K562 (cell line): ENCODE data around the gene ROM1. TPM values are rescaled to one million over a fixed set of nuclear protein-coding genes. Genes with fewer than 3 reads are reported as not detected.

Experiments
- C11orf30 ChIP-seq: fragments of 450-650 bp; IDR thresholded peaks from 2 replicates; pipeline ENCODE4 v1.6.1; 2016; ENCODE audit warnings: low read depth, mild to moderate bottlenecking
- CEBPZ ChIP-seq: fragments of 150-350 bp; IDR thresholded peaks from 2 replicates; pipeline ENCODE4 v1.6.1; 2014; ENCODE audit warnings: low read depth, mild to moderate bottlenecking, low read length, borderline replicate concordance
- E2F1 ChIP-seq: sonication (generic); formaldehyde crosslinking; IDR thresholded peaks from 2 replicates; pipeline ENCODE4 v1.8.1; 2023; ENCODE audit warnings: mild to moderate bottlenecking, missing genetic modification reagents, moderate library complexity
- EP400 ChIP-seq: fragments of 450-650 bp; IDR thresholded peaks from 2 replicates; pipeline ENCODE4 v1.6.1; 2017; ENCODE audit warnings: antibody characterized with exemption, mild to moderate bottlenecking, moderate library complexity
- FOXA1 ChIP-seq: fragments of 450-650 bp; IDR thresholded peaks from 2 replicates; pipeline ENCODE4 v1.6.1; 2016; ENCODE audit warnings: mild to moderate bottlenecking, borderline replicate concordance
- MEF2D ChIP-seq: conservative IDR thresholded peaks from 2 replicates; pipeline ENCODE4 v1.6.1; 2016; ENCODE audit warnings: low read depth, missing genetic modification characterization, missing compliant biosample characterization
- MLLT1 ChIP-seq, 2 experiments: fragments of 450-650 bp; IDR thresholded peaks; 2 replicates each; pipeline ENCODE4 v1.6.1; 2016
- NFIC ChIP-seq: fragments of 450-650 bp; IDR thresholded peaks from 2 replicates; pipeline ENCODE4 v1.6.1; 2017; ENCODE audit warnings: mild to moderate bottlenecking, inconsistent platforms
- POLR2A ChIP-seq: fragments of 450-650 bp; conservative IDR thresholded peaks from 2 replicates; pipeline ENCODE4 v1.6.1; 2016
- POLR2AphosphoS5 ChIP-seq: IDR thresholded peaks from 2 replicates; pipeline ENCODE4 v1.6.1; 2011; ENCODE audit warnings: mild to moderate bottlenecking, low read depth, low read length, moderate library complexity; ENCODE audit not compliant: control insufficient read depth, insufficient read depth
- RCOR1 ChIP-seq, 2 experiments: IDR thresholded peaks; 2 replicates each; pipeline ENCODE4 v1.6.1; 2012; ENCODE audit warnings: low read depth in 2 of 2, low read length in 2 of 2, borderline replicate concordance in 1 of 2, improper control_type of control experiment in 1 of 2
- THRAP3 ChIP-seq: fragments of 450-650 bp; IDR thresholded peaks from 2 replicates; pipeline ENCODE4 v1.6.1; 2016; ENCODE audit warnings: mild to moderate bottlenecking, inconsistent platforms, borderline replicate concordance
- ZBTB9 ChIP-seq: fragments of 450-650 bp; formaldehyde crosslinking; IDR thresholded peaks from 2 replicates; pipeline ENCODE4 v1.4.0; 2020; ENCODE audit warnings: mild to moderate bottlenecking, moderate library complexity
- ZNF175 ChIP-seq: fragments of 200-800 bp; sonication (Bioruptor generic); IDR thresholded peaks from 2 replicates; pipeline ENCODE4 v1.6.1; 2016; ENCODE audit warnings: low read depth, mild to moderate bottlenecking, missing genetic modification characterization, missing compliant biosample characterization
- ZNF398 ChIP-seq: fragments of 250-450 bp; sonication (Bioruptor Pico); IDR thresholded peaks from 2 replicates; pipeline ENCODE4 v1.8.0; 2021; ENCODE audit warnings: moderate library complexity, mild to moderate bottlenecking, inconsistent platforms
- ZNF740 ChIP-seq, 3 experiments: fragments of 200-800 bp in 1 of 3; sonication (Bioruptor generic) in 1 of 3; sonication (generic) in 1 of 3; formaldehyde crosslinking in 1 of 3; IDR thresholded peaks; 2 replicates each; pipeline versions ENCODE4 v1.6.1 to v1.8.0; 2016 to 2022; ENCODE audit warnings: mild to moderate bottlenecking in 2 of 3, missing compliant biosample characterization in 2 of 3, missing genetic modification characterization in 2 of 3, missing genetic modification reagents in 1 of 3
- polyA plus RNA-seq, 8 experiments: library from polyadenylated mRNA; depleted of rRNA in 4 of 8; stranded (reverse) in 5 of 8; unstranded in 3 of 8; fragments of >200 nt; fragmentation: Nextera tagmentation in 2 of 8; fragmentation: Illumina TruSeq in 1 of 8; extraction: Ambion mirVana in 2 of 8; extraction: Trizol in 1 of 8; gene quantifications; 2 replicates each; pipeline versions ENCODE4 v1.2.1 to v1.2.3, GENCODE V29; 2011 to 2014; ENCODE audit warnings: inconsistent platforms in 1 of 8, missing spikeins in 1 of 8
- total RNA-seq, 7 experiments: library from RNA; depleted of rRNA in 6 of 7; stranded (reverse); fragments of >200 nt in 6 of 7; fragmentation: Illumina TruSeq in 2 of 7; extraction: Trizol in 2 of 7; gene quantifications; 2 replicates each; pipeline versions ENCODE4 v1.2.1 to v1.2.3, GENCODE V29; 2011 to 2021; ENCODE audit warnings: low replicate concordance in 1 of 7

Gene ROM1
- total and polyA plus RNA-seq, 9 of the 15 experiments (the other 6 are each of a cell fraction or from before 2014, with no cell fraction given): 0.75 to 4.0 (median 2.6) TPM

GRCh38 chr11:62591448-62592145 lies 21.5 kb upstream of the ROM1 start, which contains the start of gene TUT1 (continued):
- TF ChIP-seq MEF2D (tag) (no peak), FOXA1 (no peak), MLLT1 (IDR thresholded peaks at IDR 0.05) (peak in 1 of 2 experiments; percentile 8; a peak in 1 of 4 replicates), ZNF175 (CRISPR knock-in tag) (no peak), ZBTB9 (no peak), RCOR1 (IDR thresholded peaks at IDR 0.05; ENCODE audit: borderline replicate concordance in 1 of 2, low read depth in 2 of 2, low read length in 2 of 2) (peak in 1 of 2 experiments; percentile 81; a peak in 2 of 4 replicates), ZNF740 (CRISPR knock-in tag; IDR thresholded peaks at IDR 0.05) (0 out of 2 replicates have a peak, but pooled peaks have one; percentile 36), ZNF740 (tag; IDR thresholded peaks at IDR 0.05) (no peak), POLR2A (peak; percentile 98), EP400 (peak; percentile 97), POLR2AphosphoS5 (peak; percentile 90), C11orf30 (peak; percentile 96), THRAP3 (no peak; the same call in 1 of the 2 replicates), NFIC (peak; percentile 62), ZNF398 (no peak), CEBPZ (no peak), E2F1 (CRISPR knock-in tag) (peak; percentile 86)
